HepG2 (cell line): ENCODE measurements around the gene TCOF1. TPM values are rescaled to one million over a fixed set of nuclear protein-coding genes. Genes with fewer than 3 reads are reported as not detected.

Experiments
- AKAP8 ChIP-seq: sonication (generic); formaldehyde crosslinking; IDR thresholded peaks from 2 replicates; pipeline ENCODE4 v1.5.1; 2020; ENCODE audit warnings: mild to moderate bottlenecking, missing genetic modification reagents
- ATF7 ChIP-seq, 2 experiments: fragments of 450-650 bp in 1 of 2; sonication (generic) in 1 of 2; formaldehyde crosslinking in 1 of 2; IDR thresholded peaks; 2 replicates each; pipeline versions ENCODE4 v1.4.0 to v1.6.1; 2016 to 2020; ENCODE audit warnings: antibody characterized with exemption in 1 of 2, mild to moderate bottlenecking in 1 of 2, missing genetic modification reagents in 1 of 2
- FLYWCH1 ChIP-seq: sonication (generic); formaldehyde crosslinking; IDR thresholded peaks from 2 replicates; pipeline ENCODE4 v1.8.1; 2023; ENCODE audit warnings: mild to moderate bottlenecking, missing genetic modification reagents
- FOSL2 ChIP-seq: sonication (generic); formaldehyde crosslinking; IDR thresholded peaks from 2 replicates; pipeline ENCODE4 v1.4.0; 2020; ENCODE audit warnings: missing genetic modification reagents
- FOXA1 ChIP-seq, 2 experiments: fragments of 450-650 bp in 1 of 2; sonication (generic) in 1 of 2; formaldehyde crosslinking in 1 of 2; IDR thresholded peaks; 2 replicates each; pipeline versions ENCODE4 v1.4.0 to v1.6.1; 2016 to 2020; ENCODE audit warnings: missing genetic modification reagents in 1 of 2
- FOXM1 ChIP-seq: sonication (generic); formaldehyde crosslinking; IDR thresholded peaks from 2 replicates; pipeline ENCODE4 v1.5.0; 2020; ENCODE audit warnings: missing genetic modification reagents
- HMG20A ChIP-seq: IDR thresholded peaks from 2 replicates; pipeline ENCODE4 v1.6.1; 2016; ENCODE audit warnings: borderline replicate concordance
- IKZF1 ChIP-seq: fragments of 450-650 bp; IDR thresholded peaks from 2 replicates; pipeline ENCODE4 v1.7.1; 2016
- KDM1A ChIP-seq: IDR thresholded peaks from 2 replicates; pipeline ENCODE4 v1.6.1; 2016; ENCODE audit warnings: missing compliant biosample characterization
- MBNL3 ChIP-seq: fragments of 250-450 bp; sonication (Bioruptor Pico); conservative IDR thresholded peaks from 2 replicates; pipeline ENCODE4 v1.8.0; 2022; ENCODE audit warnings: mild to moderate bottlenecking, inconsistent platforms
- MED1 ChIP-seq: sonication (generic); formaldehyde crosslinking; IDR thresholded peaks from 2 replicates; pipeline ENCODE4 v1.4.0; 2020; ENCODE audit warnings: missing genetic modification reagents
- MEIS2 ChIP-seq: sonication (generic); formaldehyde crosslinking; IDR thresholded peaks from 2 replicates; pipeline ENCODE4 v1.9.0; 2021; ENCODE audit warnings: mild to moderate bottlenecking, missing genetic modification reagents
- NFE2L2 ChIP-seq: fragments of 150-350 bp; IDR thresholded peaks from 2 replicates; pipeline ENCODE4 v1.6.1; 2014; ENCODE audit warnings: low read length
- PHF5A ChIP-seq: IDR thresholded peaks from one replicate; pipeline ENCODE4 v1.6.1; 2018; ENCODE audit warnings: low read depth, missing genetic modification reagents; ENCODE audit not compliant: unreplicated experiment
- RBFOX2 ChIP-seq: fragments of 200-400 bp; formaldehyde crosslinking; IDR thresholded peaks from 2 replicates; pipeline ENCODE4 v1.6.1; 2017; ENCODE audit warnings: low read depth, mild to moderate bottlenecking, low read length
- RXRA ChIP-seq: sonication (generic); formaldehyde crosslinking; IDR thresholded peaks from 2 replicates; pipeline ENCODE4 v1.5.1; 2020; ENCODE audit warnings: missing genetic modification reagents
- SIN3B ChIP-seq: fragments of 150-350 bp; IDR thresholded peaks from 2 replicates; pipeline ENCODE4 v1.6.1; 2014; ENCODE audit warnings: low read length
- SP1 ChIP-seq, 2 experiments: fragments of 450-650 bp in 1 of 2; sonication (generic) in 1 of 2; formaldehyde crosslinking in 1 of 2; IDR thresholded peaks; 2 replicates each; pipeline versions ENCODE4 v1.4.0 to v1.6.1; 2016 to 2020; ENCODE audit warnings: missing genetic modification reagents in 1 of 2
- TCF7L2 ChIP-seq: IDR thresholded peaks from 2 replicates; pipeline ENCODE4 v1.6.1; 2011; ENCODE audit warnings: mild to moderate bottlenecking, low read depth, low read length, moderate library complexity
- U2AF2 ChIP-seq: fragments of 200-400 bp; formaldehyde crosslinking; IDR thresholded peaks from 2 replicates; pipeline ENCODE4 v1.6.1; 2017; ENCODE audit warnings: low read depth, mild to moderate bottlenecking, low read length
- ZFP1 ChIP-seq: IDR thresholded peaks from 2 replicates; pipeline ENCODE4 v1.6.1; 2016
- ZFY ChIP-seq: sonication (generic); formaldehyde crosslinking; IDR thresholded peaks from 2 replicates; pipeline ENCODE4 v1.4.0; 2020; ENCODE audit warnings: missing genetic modification reagents
- ZNF17 ChIP-seq: sonication (generic); formaldehyde crosslinking; IDR thresholded peaks from 2 replicates; pipeline ENCODE4 v1.5.0; 2020; ENCODE audit warnings: mild to moderate bottlenecking, missing genetic modification reagents
- ZNF292 ChIP-seq: sonication (generic); formaldehyde crosslinking; IDR thresholded peaks from 2 replicates; pipeline ENCODE4 v1.8.1; 2022; ENCODE audit warnings: mild to moderate bottlenecking, low read depth, missing genetic modification reagents, borderline replicate concordance
- ZNF335 ChIP-seq: sonication (generic); formaldehyde crosslinking; IDR thresholded peaks from 2 replicates; pipeline ENCODE4 v1.4.0; 2020; ENCODE audit warnings: missing genetic modification reagents
- ZNF432 ChIP-seq: sonication (generic); formaldehyde crosslinking; IDR thresholded peaks from 2 replicates; pipeline ENCODE4 v1.5.0; 2020; ENCODE audit warnings: missing genetic modification reagents, mild to moderate bottlenecking, borderline replicate concordance
- ZNF484 ChIP-seq: sonication (generic); formaldehyde crosslinking; IDR thresholded peaks from 2 replicates; pipeline ENCODE4 v1.5.1; 2020; ENCODE audit warnings: mild to moderate bottlenecking, low read depth, missing genetic modification reagents, borderline replicate concordance
- polyA plus RNA-seq, 8 experiments: library from polyadenylated mRNA; depleted of rRNA in 3 of 8; stranded (reverse) in 7 of 8; unstranded in 1 of 8; fragments of >200 nt; fragmentation: Illumina TruSeq in 4 of 8; extraction: Trizol in 4 of 8; gene quantifications; 2 replicates each; pipeline versions ENCODE4 v1.2.1 to v1.2.3, GENCODE V29; 2011 to 2016; ENCODE audit warnings: low read depth in 4 of 8, missing spikeins in 1 of 8, mixed read lengths in 1 of 8; ENCODE audit not compliant: insufficient read depth in 1 of 8
- total RNA-seq, 5 experiments: library from RNA; depleted of rRNA; stranded (reverse); fragments of >200 nt; fragmentation: Illumina TruSeq; extraction: Trizol; gene quantifications; 2 replicates each; pipeline ENCODE4 v1.2.3, GENCODE V29; 2016; ENCODE audit warnings: low read depth in 1 of 5
- TF ChIP-seq, protein P1 (sequence below): sonication (generic); formaldehyde crosslinking; IDR thresholded peaks from 2 replicates; pipeline ENCODE4 v1.4.0; 2020; ENCODE audit warnings: mild to moderate bottlenecking, missing genetic modification reagents, borderline replicate concordance
- TF ChIP-seq, protein P2 (sequence below): IDR thresholded peaks from 2 replicates; pipeline ENCODE4 v1.6.1; 2016; ENCODE audit warnings: low read depth, borderline replicate concordance
- TF ChIP-seq, protein P3 (sequence below): conservative IDR thresholded peaks from 2 replicates; pipeline ENCODE4 v1.6.1; 2018; ENCODE audit warnings: missing genetic modification reagents

TCOF1 gene
- total and polyA plus RNA-seq, 2 of the 13 experiments (the other 11 are each of a cell fraction or from before 2014, with no cell fraction given) = 10.1 to 41.6 TPM

DNA sequence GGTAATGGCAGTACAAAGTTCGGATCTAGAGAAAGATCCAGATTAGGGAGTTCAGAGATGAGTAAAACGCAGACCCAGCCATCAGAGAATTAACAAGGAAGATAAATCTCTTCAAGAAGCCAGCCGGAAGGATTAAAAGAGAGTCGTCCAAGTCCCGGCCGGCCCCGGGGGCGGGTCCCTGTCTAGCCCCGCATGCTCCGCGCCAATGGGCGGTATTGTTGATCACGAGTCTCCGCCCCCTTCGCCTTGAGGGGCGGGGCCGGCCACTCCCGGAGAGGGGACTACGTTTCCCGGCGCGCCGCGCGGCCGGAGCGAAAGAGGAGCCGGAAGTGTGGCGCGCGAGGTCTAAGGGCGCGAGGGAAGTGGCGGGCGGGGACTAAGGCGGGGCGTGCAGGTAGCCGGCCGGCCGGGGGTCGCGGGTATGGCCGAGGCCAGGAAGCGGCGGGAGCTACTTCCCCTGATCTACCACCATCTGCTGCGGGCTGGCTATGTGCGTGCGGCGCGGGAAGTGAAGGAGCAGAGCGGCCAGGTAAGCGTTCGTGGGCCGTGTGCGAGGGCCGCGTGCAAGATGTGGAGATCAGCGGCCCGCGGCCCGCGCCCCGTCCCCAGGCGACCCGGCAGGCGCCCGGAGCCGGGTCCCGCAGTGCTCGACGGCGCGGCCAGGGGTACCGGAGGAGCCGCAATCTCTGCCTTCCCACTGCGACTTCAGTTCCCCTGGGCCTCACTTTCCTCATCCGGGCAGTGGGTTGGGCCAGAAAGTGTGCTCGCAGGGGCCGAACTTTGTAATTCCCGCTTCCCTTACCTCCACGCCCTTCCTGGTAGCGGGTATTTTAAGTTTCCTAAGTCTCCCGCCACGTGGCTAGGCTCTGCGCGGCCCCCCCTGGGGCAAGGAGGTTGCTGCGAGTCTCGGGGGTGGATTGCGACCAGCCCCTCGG is at the start of gene TCOF1 (continued):
- TF ChIP-seq ZFP1 (CRISPR knock-in tag) (no peak), NFE2L2 (no peak), KDM1A (0 out of 2 replicates have a peak, but pooled peaks have one; percentile 43), ZNF335 (no peak), IKZF1 (no peak), AKAP8 (no peak), ZNF484 (CRISPR knock-in tag) (no peak), MEIS2 (CRISPR knock-in tag) (no peak; the same call in 1 of the 2 replicates), ZNF432 (CRISPR knock-in tag) (no peak), HMG20A (CRISPR knock-in tag) (no peak), SP1 (IDR thresholded peaks at IDR 0.05) (no peak), SP1 (CRISPR knock-in tag; IDR thresholded peaks at IDR 0.05) (peak; percentile 78), SIN3B (peak; percentile 92), FLYWCH1 (0 out of 2 replicates have a peak, but pooled peaks have one; percentile 40), PHF5A (CRISPR knock-in tag) (no peak), RBFOX2 (peak; percentile 90), FOXA1 (IDR thresholded peaks at IDR 0.05) (no peak), FOXA1 (CRISPR knock-in tag; IDR thresholded peaks at IDR 0.05) (no peak), FOXM1 (no peak), ATF7 (IDR thresholded peaks at IDR 0.05) (no peak), ATF7 (CRISPR knock-in tag; IDR thresholded peaks at IDR 0.05) (no peak), TCF7L2 (no peak), U2AF2 (no peak), FOSL2 (0 out of 2 replicates have a peak, but pooled peaks have one; percentile 17), RXRA (0 out of 2 replicates have a peak, but pooled peaks have one; percentile 50), ZNF17 (CRISPR knock-in tag) (no peak), ZFY (CRISPR knock-in tag) (peak; percentile 86), MBNL3 (CRISPR knock-in tag) (no peak), MED1 (peak; percentile 45; the same call in 1 of the 2 replicates), ZNF292 (CRISPR knock-in tag) (no peak)
- TF ChIP-seq, protein P1, sequence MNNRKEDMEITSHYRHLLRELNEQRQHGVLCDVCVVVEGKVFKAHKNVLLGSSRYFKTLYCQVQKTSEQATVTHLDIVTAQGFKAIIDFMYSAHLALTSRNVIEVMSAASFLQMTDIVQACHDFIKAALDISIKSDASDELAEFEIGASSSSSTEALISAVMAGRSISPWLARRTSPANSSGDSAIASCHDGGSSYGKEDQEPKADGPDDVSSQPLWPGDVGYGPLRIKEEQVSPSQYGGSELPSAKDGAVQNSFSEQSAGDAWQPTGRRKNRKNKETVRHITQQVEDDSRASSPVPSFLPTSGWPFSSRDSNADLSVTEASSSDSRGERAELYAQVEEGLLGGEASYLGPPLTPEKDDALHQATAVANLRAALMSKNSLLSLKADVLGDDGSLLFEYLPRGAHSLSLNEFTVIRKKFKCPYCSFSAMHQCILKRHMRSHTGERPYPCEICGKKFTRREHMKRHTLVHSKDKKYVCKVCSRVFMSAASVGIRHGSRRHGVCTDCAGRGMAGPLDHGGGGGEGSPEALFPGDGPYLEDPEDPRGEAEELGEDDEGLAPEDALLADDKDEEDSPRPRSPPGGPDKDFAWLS (CRISPR knock-in tag) = no peak
- TF ChIP-seq, protein P2, sequence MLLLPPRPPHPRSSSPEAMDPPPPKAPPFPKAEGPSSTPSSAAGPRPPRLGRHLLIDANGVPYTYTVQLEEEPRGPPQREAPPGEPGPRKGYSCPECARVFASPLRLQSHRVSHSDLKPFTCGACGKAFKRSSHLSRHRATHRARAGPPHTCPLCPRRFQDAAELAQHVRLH (CRISPR knock-in tag) = no peak
- TF ChIP-seq, protein P3, sequence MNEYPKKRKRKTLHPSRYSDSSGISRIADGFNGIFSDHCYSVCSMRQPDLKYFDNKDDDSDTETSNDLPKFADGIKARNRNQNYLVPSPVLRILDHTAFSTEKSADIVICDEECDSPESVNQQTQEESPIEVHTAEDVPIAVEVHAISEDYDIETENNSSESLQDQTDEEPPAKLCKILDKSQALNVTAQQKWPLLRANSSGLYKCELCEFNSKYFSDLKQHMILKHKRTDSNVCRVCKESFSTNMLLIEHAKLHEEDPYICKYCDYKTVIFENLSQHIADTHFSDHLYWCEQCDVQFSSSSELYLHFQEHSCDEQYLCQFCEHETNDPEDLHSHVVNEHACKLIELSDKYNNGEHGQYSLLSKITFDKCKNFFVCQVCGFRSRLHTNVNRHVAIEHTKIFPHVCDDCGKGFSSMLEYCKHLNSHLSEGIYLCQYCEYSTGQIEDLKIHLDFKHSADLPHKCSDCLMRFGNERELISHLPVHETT (CRISPR knock-in tag) = no peak
